Stimulated activated CD8-positive, alpha-beta memory T cell treated with anti-CD3 and anti-CD28 coated beads, Interleukin-12 subunit alpha, Interleukin-12 subunit beta, amount 100 ng/mL, for 24 hours (primary cell): ENCODE data around the gene FMO5.
"Not testable (repeated sequence)": the region's sequence is repeated elsewhere in the genome, so short reads cannot be mapped to it uniquely, and the experiment has no call there.

Experiments
- DNase-seq: peaks from one replicate; pipeline ENCODE4 v3.0.0-alpha.2; 2020; ENCODE audit errors: extremely low read depth

Gene FMO5

DNA sequence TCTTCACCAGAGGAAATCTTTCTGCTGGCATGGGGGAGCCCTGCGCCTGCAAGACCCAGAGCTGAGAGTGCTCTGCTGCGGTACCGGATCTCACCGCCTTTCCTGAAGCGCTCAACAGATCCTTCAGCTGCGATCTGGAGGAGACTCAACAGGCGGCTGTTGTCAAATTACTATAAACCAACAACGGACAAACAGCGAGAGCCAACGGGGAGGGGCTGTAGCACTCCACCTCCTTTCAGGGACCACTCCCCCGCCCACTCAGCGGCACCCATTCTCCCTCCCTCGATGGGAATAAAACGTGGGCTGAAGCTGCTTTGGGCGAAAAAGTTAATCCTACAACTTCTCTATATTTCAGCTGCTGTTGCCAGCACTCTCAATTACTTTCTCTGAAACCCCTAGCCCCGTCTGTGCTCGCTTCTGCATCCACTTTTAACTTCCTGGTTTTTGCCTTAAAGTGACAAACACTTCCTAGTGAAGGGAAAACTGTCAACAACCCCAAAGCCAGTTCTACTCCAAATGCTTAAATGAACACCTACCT is at the start of gene FMO5:
Gene FMO5, minus strand, starts transcription at position 147 of the 538 bp plus-strand sequence. CDS start 310 bp downstream, outside the sequence.
- peak; percentile 2 for DNase-seq

DNA sequence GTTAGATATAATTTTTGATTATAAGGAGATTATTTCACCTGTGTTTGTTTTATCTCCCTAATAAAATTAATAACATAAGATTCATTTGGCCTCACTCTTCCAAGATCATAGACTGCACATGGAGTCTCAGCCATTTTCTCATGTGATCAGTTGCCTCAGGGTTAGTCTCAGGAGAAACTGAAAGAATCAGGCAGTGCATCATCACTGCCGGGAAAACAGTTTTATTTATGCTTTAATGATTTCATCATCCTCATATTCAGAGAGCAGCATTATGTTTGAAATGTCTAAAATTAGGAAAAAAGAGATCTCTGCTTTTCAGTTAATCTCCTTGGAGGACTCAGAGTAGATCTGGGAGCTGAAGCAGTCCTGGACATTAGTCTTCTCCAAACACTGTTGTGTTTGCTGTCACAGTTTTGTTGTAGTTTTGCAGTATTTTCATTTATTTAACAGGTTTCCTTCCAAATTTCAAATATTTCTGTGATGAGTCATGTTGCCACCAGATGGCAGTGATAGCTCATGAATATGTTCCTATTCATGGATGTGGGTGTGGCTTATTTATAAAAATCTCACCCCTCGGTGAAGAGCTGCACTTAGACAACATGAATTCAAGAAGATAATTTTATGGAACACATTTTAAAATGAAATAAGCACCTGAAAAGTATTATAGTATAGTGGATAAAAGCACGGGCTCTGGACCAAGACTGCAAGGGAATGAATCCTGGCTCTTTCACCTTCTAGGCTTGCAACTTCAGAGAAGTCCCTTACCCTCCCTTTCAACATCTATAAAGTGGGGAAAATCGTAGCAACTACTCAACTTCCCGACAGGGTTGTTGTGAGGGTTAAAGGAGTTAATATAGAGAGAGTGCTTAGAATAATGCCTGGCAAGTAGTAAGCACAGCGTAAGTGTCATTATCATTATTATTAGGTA is 48.5 kb upstream of the FMO5 start:
- DNase-seq: no peak

DNA sequence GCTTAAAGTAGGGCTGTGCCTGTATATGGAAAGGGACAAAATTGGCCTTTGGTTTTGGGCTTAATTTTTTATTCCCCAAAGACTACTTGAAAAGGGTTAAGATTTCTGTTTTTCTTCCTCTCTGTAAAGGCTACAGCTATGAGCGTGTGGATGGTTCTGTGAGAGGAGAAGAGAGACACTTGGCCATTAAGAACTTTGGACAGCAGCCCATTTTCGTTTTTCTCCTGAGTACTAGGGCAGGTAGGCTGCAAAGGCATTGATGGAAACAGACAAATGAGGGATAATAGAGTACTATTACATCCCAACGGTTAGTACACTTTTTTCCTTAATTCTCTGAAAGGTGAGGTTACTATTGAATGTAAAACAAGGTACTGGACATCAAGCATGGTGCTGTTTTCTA is 46.9 kb upstream of the FMO5 start:
- DNase-seq: no peak

DNA sequence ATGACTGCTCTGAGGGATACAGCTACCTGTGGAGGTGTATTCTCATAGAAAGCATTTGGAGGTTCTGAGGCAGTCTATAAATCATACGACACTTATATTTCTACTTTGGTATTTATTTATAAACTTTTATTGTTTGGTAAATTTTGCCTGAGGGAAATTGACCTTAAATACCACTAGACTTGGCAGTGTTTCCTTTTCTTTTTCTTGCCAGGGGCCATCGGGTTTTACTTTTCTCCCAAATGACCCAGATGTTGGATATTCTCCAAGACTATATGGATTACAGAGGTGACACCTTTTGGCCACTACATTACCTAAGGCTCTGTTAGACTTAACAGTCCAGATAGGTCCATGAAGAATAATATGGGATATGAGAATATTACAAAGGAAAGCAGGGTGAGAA is 45.6 kb upstream of the FMO5 start:
- no peak for DNase-seq

DNA sequence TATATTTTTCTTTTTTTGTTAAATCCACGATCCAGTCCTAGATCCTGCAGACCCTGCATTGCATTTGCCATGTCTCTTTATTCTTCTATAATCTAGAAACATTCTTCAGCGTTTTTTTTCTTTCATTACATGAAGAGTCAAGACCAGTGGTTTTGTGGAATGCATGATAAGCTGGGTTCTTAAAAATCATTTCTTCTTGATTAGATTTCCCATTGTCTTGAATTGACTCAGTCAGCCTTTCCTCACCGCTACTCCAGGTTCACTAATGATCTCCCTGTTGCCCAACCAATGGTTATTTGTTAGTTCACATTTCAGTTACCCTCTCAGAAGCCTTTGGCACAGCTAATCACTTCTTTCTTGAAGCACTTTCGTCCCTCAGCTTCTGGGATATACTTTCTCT is 42.6 kb upstream of the FMO5 start:
- no peak for DNase-seq

DNA sequence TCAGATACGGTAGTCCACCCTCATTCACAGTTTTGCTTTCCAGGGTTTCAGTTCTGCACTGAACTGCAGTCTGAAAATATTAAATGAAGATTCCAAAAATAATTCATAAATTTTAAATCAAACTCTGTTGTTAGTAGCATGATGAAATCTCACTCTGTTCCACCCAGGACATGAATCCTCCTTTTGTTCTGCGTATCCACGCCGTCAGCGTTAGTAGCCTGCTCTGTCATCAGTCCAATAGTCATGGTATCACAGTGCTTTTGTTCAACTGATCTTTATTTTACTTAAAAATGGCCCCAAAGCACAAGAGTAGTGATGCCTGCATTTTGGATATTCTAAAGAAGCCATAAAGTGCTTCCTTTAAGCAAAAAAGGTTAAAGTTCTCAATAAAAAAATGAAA is 41.2 kb upstream of the FMO5 start:
- no peak for DNase-seq

- DNase-seq: no peak
Observed at GRCh38 chr1:147264158-147264768, 39.1 kb upstream of the FMO5 start.

GRCh38 chr1:147260956-147261355 is 35.8 kb upstream of the FMO5 start:
- no peak for DNase-seq

DNA sequence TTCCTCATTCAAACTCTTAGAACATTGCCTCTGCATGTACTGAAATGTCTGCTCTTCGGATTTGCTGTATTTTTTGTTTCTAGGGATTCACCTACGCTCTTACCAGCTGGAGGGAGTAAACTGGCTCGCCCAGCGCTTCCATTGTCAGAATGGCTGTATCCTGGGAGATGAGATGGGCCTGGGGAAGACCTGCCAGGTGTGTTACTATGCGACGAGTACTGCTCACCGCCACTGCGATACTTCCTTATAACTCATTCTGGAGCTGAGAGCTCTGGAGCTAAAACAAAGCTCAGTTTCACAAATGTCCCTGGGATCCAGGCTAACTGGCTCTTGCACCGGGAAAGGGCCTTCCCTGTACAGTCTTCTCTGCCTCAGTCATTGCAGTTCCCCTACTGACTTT is 27.4 kb upstream of the FMO5 start:
- DNase-seq: no peak

DNA sequence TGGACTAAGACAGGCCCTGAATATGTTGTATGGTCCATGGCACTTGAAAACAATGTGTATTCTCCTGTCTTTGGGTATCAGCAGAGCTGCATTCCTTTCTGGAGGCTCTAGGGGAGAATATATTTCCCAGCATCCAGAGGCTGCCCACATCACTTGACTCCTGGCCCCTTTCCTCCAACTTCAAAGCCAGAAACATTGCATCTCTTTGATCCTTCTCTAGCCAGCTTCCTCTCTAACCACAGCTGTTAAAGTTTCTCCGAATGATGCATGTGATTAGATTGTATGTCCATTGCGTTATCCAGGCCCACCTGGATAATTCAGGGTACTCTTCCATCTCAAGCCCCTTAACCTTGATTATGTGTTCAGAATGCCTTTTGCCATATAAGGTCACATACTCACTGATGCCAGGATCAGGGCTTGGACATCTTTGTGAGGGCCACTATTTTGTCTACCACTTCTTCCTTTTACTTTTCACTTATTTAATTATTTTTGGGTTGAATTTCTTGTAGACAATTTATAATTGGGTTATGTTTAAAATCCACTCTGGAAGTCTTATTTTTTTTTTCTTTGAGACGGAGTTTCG is 22.6 kb upstream of the FMO5 start:
- DNase-seq: no peak

DNA sequence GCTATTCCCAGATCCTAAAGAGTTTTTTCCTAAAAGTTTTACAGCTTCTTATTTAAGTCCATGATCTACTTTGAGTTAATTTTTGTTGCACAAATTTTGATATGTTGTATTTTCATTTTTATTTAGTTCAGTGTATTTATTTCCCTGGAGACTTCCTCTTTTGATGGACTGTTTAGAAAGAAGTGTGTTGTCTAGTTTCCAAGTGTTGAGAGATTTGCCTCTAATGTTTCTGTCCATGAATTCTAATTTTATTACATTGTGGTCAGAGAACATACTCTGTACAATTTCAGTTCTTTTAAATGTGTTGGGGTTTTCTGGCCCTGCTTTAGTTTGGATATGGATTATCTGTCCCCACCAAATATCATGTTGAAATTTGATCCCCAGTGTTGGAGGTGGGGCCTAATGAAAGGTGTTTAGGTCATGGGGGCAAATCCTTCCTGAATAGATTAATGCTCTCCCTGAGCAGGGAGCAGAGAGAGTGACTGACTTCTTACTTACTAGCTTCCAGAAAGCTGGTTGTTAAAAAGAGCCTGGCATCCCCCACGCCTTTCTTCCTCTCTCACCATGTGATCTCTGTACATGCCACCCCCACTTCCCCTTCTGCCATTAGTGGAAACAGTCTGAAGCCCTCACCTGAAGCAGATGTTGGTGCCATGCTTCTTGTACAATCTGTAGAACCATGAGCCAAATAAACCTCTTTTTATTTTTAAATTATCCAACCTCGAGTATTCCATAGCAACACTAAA is 21.9 kb upstream of the FMO5 start:
- DNase-seq: no peak

DNA sequence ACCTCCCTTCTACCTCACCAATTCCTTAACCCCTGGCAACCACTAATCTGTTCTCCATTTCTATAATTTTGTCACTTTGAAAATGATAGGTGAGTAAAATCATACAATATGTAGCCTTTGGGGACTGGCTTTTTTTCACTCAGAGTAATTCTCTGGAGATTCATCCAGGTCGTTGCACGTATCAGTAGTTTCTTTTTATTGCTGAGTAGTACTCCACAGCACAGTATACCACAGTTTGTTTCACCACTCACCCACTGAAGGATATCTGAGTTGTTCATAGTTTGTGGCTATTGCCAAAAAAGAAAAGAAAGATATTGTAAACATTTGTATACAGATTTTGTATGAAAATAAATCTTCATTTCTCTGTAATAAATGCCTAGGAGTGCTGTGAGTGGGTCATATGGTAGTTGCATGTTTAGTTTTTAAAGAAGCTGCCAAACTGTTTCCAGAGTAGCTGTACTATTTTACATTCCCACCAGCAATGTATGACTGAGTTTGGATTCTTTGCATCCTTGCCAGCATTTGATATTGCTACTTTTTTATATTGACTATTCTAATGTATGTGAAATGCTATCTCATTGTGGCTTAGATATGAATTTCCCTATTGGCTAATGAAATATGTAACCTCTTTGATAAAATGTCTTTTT is 21.0 kb upstream of the FMO5 start:
- no peak for DNase-seq

GRCh38 chr1:147245586-147246021 is 20.5 kb upstream of the FMO5 start:
- no peak for DNase-seq

GRCh38 chr1:147245129-147245528 is 20.0 kb upstream of the FMO5 start:
- DNase-seq: no peak

GRCh38 chr1:147243841-147244240 is 18.7 kb upstream of the FMO5 start:
- no peak for DNase-seq

DNA sequence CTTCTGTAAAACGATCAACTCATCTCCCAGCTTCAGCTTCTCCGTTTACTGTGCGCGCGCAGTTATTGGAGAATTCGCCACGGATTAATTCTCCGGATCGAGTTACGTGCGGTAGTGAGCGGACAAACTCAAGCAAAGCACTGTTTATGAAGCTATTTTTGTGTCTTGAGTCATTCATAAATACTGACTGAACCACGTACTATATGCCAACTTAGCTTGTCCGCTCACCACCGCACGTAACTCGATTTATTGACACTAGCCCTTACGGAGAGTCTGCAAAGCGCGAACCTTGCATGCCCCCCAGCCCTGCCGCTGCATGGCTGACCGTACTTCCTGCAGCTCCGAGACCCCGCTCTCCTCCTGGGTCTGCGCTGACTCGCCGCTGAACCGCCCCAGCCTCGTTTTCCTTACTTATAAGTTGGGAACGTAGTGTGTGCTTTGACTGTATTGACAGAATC is 18.1 kb upstream of the FMO5 start:
- peak; percentile 5 for DNase-seq

DNA sequence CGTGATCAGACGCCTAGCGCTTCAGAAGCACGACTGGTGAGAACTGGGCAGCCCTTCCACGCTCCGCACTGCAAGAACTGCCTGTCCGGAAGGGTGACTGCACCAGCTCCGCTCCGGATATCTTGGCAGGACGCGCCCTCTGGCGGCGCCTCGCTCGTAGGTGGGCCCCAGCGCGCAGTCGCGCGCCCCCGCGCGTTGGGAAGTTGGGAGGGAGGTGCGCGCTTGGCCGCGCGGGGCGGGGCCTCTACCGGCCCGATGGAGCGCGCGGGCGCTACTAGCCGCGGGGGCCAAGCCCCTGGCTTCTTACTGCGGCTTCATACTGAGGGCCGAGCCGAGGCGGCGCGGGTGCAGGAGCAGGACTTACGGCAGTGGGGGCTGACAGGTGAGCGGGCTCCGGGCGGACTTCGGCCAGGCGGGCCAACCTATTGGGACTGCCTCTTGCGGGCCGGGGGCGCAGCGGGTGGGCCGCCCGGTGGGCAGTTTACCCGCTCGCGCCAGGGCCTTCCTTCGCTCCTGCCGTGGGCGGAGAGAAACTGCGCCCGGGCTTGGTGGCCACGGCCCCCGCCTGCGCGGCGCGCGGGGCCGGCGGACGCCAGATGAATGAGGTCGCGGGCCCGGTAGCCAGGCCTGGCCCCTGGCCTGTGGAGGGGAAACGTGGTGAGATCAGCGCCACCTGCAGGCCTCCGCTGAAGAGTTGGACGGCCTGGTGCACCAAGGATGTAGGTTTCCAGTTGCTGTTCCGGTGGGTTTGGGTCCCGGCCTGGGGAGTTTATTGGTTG is 17.5 kb upstream of the FMO5 start, which contains the start of gene CHD1L:
Gene CHD1L, plus strand, starts transcription at position 236 of the 779 bp plus-strand sequence. Its CDS starts 20 bp downstream, at position 256.
- DNase-seq: peak; percentile 85

GRCh38 chr1:147241934-147242448 is 16.9 kb upstream of the FMO5 start:
- DNase-seq: no peak

DNA sequence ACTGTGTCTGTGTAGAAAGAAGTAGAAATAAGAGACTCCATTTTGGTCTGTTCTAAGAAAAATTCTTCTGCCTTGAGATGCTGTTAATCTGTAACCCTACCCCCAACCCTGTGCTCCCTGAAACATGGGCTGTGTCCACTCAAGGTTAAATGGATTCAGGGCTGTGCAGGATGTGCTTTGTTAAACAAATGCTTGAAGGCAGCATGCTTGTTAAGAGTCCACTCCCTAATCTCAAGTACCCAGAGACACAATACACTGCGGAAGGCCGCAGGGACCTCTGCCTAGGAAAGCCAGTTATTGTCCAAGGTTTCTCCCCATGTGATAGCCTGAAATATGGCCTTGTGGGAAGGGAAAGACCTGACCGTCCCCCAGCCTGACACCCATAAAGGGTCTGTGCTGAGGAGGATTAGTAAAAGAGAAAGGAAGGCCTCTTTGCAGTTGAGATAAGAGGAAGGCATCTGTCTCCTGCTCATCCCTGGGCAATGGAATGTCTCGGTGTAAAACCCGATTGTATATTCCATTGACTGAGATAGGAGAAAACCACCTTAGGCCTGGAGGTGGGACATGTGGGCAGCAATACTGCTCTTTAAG is 15.1 kb upstream of the FMO5 start:
- not testable (repeated sequence) for DNase-seq
